Forelimb muscle (tissue), 1 donor: Measurements from ENCODE around the gene HHAT. TPM values are rescaled to one million over a fixed set of nuclear protein-coding genes. Genes with fewer than 3 reads are reported as not detected.

Source experiments
- DNase-seq: peaks from one replicate; pipeline ENCODE4 v3.0.0-alpha.2; 2013; ENCODE audit warnings: low read depth
- polyA plus RNA-seq: library from polyadenylated mRNA; unstranded; fragments of 120-200 nt; gene quantifications from one replicate; pipeline ENCODE4 v1.2.1, GENCODE V29; 2013; ENCODE audit not compliant: insufficient read length

HHAT gene
- polyA plus RNA-seq, 1 donor, result 4.1 TPM

DNA sequence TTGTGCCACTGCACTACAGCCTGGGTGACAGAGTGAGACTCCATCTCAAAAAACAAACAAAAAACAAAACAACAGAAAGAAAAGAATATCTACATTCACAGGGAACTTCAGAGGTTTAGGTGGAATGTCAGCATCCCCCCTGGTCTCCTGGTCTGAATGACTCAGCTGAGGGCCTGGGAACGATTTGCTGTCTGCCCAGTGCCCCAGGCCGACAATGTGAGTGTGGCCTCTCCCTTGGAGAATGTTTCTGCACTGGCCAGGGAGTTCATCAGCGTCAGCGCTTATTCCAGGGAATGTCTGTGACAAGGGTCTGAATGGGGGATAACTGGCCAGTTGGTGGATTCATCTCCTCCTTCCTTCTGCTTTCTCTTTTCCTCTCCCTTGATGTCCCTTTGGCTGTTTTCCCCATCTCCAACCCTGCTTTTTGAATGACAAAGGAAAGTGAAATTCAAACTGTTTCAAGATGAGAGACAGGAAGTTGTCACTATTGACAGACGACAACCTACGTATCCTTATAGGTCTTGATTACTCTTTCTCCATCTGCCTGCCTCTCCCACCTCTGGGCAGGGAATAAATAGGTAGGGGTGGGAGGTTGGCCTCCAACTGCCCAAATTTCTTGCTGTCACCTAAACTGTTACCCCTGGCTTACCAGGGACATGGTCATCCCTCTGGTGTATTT is 213.1 kb downstream of the HHAT start:
- DNase-seq, result no peak

GRCh38 chr1:210551899-210552298 is 223.2 kb downstream of the HHAT start:
- DNase-seq, result no peak

DNA sequence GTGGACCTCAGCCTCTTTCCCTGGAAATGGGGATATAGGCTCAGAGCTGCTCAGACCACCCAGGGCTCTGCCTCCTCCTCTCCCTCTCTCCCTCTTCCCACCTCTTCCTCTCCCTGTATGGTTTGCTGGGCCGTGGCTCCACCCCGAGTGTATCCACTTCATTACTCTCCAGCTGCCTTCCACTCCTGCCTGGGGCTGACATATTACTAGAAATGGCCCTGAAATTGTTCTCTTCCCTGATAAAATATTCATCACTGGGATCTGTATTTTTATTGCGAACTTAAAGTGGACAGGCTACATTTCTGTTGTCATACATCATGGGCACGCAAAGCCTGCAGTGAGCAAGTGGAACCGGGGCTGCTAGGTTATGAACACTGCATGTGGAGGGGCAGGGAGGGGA is 225.0 kb downstream of the HHAT start:
- no peak for DNase-seq

DNA sequence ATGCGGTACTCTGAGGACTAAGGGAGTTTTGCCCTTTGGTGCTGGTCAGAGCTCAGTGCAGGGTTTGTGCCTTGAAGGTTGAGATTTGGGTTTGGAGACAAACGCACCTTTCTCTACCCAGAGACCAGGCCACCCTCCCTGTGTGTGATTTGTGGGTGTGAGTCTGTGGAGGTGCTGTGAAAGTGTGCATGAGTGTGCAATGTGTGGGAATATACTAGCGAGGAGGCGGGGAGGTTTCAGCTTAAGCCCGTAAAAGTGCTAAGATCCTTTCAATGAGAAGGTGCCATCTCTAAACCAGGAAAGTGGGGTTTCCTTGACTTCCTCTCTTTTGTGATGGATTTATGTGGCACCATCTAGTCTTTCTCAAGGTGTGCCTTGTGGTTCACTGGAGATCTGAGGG is 225.7 kb downstream of the HHAT start:
- DNase-seq, result no peak

- DNase-seq, result no peak
These were observed 227.8 kb downstream of the HHAT start for GRCh38 chr1:210556475-210556874.

DNA sequence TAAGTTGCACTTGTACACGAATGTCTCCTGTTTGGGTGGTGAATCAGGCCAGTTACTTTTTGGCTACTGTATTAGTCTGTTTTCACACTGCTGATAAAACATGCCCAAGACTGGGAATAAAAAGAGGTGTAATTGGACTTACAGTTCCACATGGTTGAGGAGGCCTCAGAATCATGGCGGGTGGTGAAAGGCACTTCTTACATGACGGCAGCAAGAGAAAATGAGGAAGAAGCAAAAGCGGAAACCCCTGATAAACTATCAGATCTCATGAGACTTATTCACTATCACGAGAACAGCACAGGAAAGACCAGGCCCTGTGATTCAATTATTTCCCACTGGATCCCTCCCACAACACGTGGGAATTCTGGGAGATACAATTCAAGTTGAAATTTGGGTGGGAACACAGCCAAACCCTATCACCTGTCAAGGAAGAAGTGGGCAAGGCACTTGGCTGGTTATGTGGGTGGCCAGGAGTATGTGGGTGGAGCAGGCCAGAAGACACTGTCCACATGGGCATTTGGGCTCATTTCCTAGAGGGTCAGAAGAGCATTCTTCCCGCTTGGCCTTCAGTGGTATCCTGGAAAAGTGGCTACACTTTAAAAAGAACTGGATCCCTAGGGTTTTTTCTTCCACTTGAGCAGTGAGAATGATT is 228.8 kb downstream of the HHAT start:
- no peak for DNase-seq

DNA sequence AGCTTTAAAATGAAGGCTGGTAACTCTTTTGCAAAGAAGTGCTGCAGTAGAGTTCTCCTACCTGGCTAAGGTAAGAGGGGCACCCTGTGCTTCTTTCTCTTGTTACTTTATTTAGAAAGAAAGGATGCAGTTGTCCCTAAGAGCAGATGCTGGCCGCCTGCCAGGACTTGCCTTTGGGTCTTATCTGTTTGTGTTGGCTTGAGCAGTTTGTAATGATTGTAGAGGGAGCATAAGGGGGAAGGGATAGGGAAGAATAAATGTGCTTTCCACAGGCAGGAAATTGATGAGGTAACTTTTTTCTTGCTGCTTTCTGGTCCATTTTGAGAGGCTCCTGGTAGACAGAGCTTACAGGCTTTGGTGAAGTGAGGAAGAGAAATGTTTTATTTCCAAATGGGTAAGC is 229.6 kb downstream of the HHAT start:
- no peak for DNase-seq

DNA sequence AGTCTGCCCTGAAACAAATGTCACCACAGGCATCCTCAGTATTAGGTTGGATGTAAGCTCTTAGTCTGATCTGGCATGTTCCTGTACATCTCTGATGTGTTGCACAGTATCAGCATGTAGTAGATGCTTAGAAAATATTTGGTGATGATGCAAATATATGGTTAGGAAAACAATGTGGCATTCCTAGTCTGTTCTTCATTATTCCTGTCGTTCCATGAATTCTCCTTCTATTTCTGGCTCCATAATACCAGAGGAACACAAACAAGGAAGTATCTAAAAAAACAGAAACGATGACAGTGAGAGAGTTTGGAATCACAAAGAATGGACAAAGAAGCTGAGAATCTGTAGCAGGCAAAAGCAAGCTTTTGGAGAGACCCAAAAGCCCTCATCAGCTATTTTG is 236.6 kb downstream of the HHAT start:
- no peak for DNase-seq

DNA sequence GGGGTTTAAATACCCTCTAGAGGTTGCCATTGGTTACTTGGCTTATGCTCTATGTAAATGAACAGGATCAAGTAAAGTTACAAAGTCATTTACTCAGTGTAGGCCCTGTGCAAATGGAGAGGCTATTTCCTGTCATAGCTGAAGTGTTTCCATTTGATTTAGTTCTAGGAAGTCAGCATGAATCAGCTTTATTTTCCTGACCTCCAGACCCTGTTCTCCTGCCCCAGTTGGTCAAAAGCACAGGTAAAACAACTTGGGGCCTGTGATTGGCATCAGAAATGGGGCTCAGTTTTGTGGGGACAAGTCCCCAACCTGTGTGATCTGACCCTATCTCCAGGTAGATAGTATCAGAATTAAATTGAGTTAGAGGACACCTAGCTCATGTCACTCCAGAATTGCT is 239.9 kb downstream of the HHAT start:
- no peak for DNase-seq

- DNase-seq, result no peak
These were observed 241.4 kb downstream of the HHAT start for GRCh38 chr1:210570116-210570515.

DNA sequence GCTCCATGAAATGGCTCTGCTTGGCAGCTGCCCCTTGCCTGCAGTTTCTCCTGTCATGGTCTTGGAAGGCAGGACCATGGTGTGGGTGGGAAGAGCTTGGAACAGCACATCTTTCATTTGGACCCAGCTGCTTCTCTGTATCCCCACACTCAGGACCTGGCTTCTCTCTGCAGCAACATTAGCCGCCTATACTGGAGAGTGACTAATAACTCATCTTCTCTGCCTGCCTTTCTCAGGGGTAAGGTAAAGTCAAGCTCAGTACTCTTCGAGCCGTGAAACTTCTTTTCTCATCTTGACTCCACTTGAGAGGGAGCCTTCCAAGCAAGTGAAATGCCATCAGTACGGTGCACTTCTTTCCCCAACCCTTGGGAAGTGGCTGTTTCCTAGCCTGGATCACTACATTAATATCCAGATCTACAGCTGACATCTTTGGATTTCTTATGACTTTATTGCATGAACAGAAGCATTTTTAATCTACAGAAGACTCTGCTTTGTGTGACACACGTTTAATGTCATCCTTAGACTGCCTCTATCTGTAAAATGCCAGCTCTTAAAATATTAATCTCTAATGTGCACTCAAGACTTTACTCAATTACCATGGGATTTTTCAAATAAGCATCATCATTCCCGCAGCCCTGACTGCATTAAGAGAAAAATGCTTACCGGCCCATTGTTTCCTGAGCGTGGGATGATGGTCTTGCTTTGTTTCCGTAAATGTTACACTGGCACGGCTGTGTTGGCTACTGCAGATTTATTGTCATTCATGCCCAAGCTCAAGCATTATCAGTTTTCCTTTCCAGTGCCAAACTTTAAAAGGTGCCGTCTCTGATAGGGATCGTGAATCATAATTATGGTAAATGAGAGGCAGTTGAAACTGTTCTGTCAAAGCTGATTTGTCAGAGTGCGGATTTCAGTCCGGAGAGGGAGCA is 242.9 kb downstream of the HHAT start:
- no peak for DNase-seq

GRCh38 chr1:210573141-210573540 is 244.4 kb downstream of the HHAT start:
- no peak for DNase-seq

DNA sequence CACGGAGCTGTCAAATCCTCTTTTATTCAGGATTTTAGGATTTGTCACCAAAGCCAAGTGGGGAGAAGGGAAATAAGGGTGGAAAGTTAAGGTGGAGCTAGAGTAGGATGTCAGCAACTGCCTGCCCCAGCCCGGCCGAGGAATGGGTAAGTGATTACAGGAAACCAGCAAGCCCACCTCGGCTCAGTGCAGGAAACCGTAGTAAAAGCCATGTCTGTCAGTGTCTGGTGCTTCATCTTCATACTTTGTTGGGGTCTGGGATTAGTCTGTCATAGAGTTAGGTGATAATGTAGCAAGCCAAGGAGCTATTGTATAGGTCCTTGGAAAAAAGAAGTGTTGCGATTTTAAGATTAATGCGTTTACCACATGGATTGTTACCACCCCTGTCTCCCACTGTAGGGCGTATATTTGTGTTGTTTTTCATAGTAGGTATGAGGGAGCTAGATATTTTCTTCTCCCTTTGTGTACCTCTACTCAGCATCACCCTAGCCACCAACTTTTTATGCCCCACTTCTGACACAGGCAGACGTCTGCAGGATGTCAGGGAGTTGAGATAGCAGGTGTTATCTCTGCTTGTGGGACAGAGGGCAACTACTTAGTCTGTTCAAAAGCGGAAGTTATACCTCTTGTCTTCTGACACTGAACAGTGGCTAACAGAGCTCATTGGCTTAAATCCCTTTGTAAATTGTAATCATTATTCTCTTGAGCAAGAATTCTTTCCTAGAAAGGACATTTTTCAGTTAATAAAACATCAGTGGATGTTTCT is 253.7 kb downstream of the HHAT start:
- no peak for DNase-seq

GRCh38 chr1:210584439-210585113 is 255.9 kb downstream of the HHAT start:
- DNase-seq, result peak; percentile 29

DNA sequence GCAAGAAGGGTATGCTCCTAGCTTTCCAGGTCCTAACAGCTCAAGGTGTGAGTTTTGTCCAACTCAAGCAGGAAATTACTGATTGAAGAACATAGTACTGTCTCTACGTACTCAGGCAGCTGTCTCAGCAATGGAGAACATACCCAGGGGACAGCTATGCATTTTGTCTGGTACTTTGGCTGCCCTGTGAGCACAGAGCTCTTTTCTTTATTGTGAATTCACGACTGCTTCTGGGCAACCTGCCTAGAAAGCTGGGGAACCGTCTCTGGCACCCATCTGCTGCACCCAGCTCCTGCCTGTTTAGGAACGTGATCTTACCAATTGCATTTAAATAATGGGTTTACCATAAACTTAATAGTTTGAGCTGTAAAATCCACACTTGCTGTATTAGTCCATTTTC is 258.1 kb downstream of the HHAT start:
- DNase-seq, result peak; percentile 1

- DNase-seq, result no peak
These were observed 258.9 kb downstream of the HHAT start for GRCh38 chr1:210587566-210587965.

- no peak for DNase-seq
These were observed 259.7 kb downstream of the HHAT start for GRCh38 chr1:210588357-210588756.

DNA sequence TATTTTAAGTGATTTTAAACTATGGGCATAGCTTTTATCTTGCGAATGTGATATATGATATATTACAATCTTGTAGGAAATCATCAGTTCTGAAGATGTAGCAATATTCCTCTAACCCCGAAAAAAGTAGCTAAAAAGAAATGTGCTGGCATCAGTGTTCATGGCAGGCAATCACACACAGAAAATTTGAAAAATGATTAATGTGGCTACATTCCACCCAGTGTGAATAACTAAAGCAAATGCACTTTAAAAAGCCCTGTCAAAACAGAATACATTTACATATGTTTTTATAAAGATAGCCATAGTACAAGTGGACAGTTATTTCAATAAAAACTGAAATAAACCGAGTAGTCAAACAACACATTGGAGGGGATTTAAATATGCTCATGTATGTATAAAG is 260.2 kb downstream of the HHAT start:
- no peak for DNase-seq

DNA sequence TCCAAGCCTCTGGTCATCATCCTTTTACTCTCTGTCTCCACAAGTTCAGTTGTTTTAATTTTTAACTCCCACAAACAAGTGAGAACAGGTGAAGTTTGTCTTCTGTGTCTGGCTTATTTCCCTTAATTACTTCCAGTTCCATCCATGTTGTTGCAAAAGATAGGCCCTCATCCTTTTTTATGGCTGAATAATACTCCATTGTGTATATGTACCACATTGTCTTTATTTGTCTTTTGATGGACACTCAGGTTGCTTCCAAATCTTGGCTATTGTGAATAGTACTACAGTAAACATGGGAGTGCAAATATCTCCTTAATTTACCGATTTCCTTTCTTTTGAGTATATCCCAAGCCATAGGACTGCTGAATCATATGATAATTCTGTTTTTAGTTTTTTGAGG is 262.5 kb downstream of the HHAT start:
- DNase-seq, result no peak

- DNase-seq, result no peak
These were observed 265.9 kb downstream of the HHAT start for GRCh38 chr1:210594605-210595004.

- DNase-seq, result no peak
These were observed 267.9 kb downstream of the HHAT start for GRCh38 chr1:210596641-210597040.
